Stimulated activated CD8-positive, alpha-beta memory T cell treated with anti-CD3 and anti-CD28 coated beads, Interleukin-12 subunit alpha, Interleukin-12 subunit beta, amount 100 ng/mL, for 4 hours (primary cell): ENCODE data around the gene COX7A1.
"Not testable (repeated sequence)": the region's sequence is repeated elsewhere in the genome, so short reads cannot be mapped to it uniquely, and the experiment has no call there.

Experiments
- DNase-seq: peaks from one replicate; pipeline ENCODE4 v3.0.0-alpha.2; 2020; ENCODE audit warnings: low read depth

The COX7A1 gene

GRCh38 chr19:36152352-36153091 is at the start of gene COX7A1:
TSS of gene COX7A1 (minus strand) at chr19:36152447. CDS start at chr19:36152407, 40 bp downstream.
- no peak for DNase-seq

GRCh38 chr19:36201684-36202083 is 49.4 kb upstream of the COX7A1 start:
- no peak for DNase-seq

- DNase-seq: no peak
These were observed 45.9 kb upstream of the COX7A1 start for GRCh38 chr19:36198119-36198518.

DNA sequence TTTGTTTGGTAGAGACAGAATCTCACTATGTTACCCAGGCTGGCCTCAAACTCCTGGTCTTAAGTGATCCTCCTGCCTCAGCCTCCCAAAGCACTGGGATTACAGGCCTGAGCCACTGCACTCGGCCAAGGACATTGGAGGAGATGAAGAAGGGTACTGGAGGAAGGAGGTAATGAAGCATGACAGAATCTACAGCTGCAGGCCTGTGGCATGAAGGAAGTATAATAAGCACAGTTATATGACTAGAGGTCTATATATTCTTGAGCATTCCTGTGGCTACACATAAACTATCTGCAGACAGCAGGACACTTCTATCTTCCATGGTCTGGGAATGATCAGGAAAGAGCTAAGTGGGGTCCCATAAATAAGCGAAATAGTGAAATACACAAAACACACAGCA is 44.0 kb upstream of the COX7A1 start:
- no peak for DNase-seq

DNA sequence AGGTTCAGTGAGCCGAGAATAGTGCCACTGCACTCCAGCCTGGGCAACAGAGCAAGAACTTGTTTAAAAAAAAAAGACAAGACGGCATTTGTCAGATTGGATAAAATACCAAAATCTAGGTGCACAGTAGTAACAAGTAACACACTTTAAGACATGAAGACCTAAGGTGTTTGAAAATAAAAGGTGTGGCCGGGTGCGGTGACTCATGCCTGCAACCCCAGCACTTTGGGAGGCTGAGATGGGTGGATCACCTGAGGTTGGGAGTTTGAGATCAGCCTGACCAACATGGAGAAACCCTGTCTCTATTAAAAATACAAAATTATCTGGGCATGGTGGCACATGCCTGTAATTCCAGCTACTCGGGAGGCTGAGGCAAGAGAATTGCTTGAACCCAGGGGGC is 34.5 kb upstream of the COX7A1 start:
- not testable (repeated sequence) for DNase-seq

- no peak for DNase-seq
These were observed 31.0 kb upstream of the COX7A1 start for GRCh38 chr19:36183245-36183628.

GRCh38 chr19:36182612-36183244 is 30.5 kb upstream of the COX7A1 start:
- no peak for DNase-seq

GRCh38 chr19:36179077-36179476 is 26.8 kb upstream of the COX7A1 start:
- not testable (repeated sequence) for DNase-seq

DNA sequence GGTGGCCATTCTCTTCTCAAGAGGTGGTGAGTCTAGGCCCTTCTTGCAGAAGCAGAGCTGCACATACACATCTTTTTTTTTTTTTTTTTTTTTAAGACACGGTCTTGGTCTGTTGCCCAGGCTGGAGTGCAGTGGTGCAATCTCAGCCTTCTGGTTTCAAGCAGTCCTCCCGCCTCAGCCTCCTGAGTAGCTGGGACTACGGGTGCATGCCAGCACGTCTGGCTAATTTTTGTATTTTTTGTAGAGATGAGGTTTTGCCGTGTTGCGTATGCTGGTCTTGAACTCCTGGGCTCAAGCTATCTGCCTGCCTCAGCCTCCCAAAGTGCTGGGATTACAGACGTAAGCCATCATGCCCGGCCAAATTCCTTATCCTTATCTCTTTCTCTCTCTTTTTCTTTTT is 21.6 kb upstream of the COX7A1 start:
- not testable (repeated sequence) for DNase-seq

- DNase-seq: no peak
These were observed 20.6 kb upstream of the COX7A1 start for GRCh38 chr19:36172852-36173251.

DNA sequence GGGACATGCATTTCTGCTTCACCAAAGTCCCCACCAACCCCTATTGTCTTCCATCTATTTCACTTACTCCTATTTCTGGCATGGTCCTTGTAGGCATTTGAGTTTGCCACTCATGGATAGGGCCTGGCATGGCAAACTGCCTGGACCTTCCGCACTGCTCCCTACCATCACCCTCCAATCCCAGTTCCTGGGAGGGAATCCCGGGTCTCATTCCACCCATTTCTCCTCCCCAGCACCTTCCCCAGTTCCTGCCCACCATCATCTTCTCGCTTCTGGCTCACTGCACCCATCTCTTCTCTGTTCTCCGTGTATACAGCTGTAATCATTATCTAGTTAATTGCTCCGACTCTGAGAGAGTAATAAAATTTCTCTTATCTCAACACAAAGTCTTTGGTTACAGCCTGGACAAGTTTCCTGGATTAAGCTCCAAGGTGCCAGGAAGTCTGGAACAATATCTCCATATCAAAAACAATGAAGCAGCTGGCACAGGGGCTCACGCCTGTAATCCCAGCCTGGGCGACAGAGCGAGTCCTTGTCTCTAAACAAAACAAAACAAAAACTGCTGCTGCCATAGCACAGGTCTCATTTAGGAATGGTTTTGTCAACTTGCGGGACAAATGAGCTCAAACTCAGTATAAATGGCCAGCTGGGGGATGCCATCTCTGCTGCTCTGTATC is 17.0 kb upstream of the COX7A1 start:
- DNase-seq: no peak

DNA sequence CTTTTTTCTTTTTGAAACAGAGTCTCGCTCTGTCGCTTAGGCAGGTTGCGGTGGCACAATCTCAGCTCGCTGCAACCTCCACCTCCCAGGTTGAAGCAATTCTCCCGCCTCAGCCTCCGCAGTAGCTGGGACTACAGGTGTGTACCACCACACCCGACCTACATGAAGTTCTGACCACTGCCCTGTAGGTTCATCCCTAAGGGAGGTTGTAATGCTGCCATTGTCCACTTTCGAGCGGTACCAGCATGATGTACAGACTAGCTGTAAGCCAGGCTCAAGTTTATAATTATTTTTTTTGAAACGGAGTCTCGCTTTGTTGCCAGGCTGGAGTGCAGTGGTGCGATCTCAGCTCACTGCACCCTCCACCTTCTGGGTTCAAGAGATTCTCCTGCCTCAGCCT is 11.6 kb upstream of the COX7A1 start:
- DNase-seq: no peak

- DNase-seq: no peak
These were observed 8.8 kb upstream of the COX7A1 start for GRCh38 chr19:36160821-36161596.

DNA sequence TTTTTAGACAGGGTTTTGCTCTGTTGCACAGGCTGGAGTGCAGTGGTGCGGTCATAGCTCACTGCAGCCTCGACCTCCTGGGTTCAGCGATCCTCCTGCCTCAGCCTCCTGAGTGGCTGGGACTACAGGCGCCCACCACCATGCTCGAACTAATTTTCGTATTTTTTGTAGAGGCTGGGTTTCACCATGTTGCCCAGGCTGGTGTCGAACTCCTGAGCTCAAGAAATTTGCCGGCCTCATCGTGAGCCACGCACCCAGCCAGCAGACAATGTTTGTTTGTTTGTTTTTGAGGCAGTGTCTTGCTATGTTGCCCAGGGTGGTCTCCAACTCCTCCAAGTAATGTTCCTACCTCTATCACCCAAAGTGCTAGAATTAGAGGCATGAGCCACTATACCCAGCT is 879 bp upstream of the COX7A1 start:
- no peak for DNase-seq

DNA sequence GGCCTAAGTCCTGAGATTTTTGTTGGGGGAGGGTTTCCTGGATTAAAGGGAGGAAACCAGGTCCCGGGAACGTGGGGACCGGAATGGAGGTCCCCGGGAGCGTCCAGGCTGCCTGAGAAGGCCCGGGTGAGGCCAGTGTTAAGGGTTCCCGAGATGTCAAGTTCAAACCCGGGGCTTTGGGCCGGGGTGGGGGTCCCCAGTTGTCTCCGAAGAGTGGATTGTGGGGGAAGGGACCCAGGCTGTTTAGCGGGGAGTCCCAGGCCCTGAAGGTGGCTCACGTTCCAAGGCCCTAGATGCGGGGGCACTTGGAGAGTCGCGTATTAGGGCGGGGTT is 262 bp downstream of the COX7A1 start:
- DNase-seq: no peak

DNA sequence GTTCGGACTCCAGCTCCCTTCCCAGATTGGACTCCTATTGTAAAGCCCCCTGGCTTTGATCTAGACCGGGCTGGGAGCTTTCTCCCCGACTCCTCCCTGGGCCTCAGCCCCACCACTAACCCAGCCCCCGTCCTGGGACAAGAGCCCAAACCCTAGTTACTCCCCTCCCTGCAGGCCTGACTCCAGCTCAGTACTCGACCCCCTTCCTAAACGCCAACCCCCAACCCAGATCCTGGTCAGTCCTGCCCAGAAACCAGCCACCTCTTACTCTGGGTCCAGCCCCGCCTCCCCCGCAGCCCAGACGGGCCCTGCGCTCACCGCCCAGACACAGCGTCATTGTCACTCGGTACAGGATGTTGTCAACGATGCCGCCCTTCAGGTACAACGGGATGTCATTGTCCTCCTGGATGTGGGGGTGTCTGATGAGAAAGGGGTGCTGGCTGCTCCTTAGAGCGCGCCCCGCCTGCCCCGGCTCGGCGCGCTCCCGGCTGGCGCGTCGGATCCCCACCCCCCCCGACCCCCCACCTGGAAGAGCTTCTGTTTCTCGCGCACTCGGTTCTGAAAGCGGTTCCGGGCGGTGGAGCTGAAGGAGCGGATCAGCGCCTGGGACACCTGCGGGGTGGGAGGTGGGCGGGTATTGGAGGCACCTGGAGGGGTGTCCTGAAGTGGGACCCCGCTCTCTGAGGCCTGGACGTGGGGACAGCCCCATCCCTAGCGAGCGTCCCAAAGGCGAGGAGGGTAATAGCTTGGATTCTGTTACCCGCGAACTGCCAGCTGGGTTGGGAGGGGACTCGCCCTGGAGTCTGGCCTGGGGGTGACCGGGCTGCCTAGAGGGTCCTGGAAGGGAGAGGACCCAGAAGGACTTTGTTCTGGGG is 866 bp downstream of the COX7A1 start:
- no peak for DNase-seq

DNA sequence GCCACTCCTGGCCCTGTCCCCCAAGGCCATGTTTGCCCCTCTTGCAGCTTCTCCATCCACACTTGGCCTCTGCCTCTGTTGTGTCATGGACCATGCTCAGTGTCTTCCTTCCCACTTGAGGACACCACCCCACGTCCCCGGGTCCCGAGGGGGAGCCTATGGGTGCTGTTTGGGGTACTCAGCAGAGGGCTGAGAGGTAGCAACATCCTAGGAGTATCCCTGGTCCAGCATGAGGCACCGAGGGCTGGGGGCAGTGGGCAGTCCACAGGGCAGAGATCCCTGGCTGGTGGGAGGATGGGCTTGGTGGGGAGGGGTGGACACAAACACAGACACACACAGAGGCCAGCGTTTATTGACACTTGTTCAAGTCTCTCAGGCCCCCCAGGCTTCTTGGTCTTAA is 1.7 kb downstream of the COX7A1 start:
- no peak for DNase-seq

DNA sequence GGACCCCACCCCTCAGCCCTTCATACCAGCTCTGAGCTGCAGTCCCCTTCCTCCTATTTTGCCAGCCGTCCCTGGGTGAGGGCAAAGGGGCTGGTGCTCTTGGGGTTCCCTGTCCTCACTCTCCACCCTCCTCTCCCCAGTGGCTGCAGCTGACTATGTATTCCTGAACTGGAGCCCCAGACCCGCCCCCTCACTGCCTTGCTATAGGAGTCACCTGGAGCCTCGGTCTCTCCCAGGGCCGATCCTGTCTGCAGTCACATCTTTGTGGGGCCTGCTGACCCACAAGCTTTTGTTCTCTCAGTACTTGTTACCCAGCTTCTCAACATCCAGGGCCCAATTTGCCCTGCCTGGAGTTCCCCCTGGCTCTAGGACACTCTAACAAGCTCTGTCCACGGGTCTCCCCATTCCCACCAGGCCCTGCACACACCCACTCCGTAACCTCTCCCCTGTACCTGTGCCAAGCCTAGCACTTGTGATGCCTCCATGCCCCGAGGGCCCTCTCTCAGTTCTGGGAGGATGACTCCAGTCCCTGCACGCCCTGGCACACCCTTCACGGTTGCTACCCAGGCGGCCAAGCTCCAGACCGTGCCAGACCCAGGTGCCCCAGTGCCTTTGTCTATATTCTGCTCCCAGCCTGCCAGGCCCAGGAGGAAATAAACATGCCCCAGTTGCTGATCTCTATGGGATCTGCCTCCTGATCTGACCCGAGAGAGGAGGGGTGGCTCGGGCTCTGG is 2.4 kb downstream of the COX7A1 start:
- DNase-seq: no peak

DNA sequence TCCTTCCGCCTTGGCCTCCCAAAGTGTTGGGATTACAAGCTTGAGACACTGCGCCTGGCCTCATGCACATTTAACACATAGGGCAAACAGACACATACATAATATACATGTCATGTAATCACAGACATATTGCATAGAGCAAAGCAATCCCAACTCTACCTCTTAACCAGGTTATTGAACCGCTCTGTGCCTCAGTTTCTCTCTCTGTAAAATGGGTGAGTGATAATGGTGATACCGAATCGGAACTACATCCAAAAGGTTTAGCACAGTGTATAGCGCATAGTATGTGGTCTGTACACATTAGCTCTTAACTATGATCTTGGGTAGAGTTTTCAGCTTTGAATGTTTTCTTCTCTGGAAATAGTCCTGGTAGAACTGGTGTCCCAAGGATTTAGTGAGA is 7.6 kb downstream of the COX7A1 start:
- no peak for DNase-seq

DNA sequence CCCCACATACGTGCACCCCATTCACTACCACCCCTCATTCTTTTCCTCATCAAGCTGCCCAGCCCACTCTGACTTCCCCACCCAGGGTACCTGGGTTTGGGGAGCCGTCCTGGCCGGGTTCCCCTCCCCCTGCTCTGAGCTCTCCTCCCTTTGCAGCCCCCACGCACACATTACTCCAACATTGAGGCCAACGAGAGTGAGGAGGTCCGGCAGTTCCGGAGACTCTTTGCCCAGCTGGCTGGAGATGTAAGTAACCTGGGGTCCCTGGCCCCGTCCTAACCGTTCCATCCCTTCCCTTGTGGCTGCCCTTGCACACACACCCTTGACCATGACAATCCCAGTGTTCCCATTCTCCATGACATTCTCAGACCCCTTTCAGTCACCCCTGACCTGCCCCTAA is 9.8 kb downstream of the COX7A1 start:
- DNase-seq: no peak

GRCh38 chr19:36142046-36142445 is 10.2 kb downstream of the COX7A1 start:
- DNase-seq: no peak
